GM23338 (cell line): Measurements from ENCODE around the gene SV2C. TPM values are rescaled to one million over a fixed set of nuclear protein-coding genes. Genes with fewer than 3 reads are reported as not detected.

Experiments
- ATAC-seq: fragments of 200-7000 bp; cut with Tn5 transposase; 3 replicates; pipeline ENCODE4 v1.9.1; 2020
- DNase-seq: peaks from one replicate; pipeline ENCODE4 v3.0.0-alpha.2; 2015; ENCODE audit warnings: low spot score
- H2AFZ ChIP-seq: fragments of 200-600 bp; sonication (generic); 2 replicates; pipeline ENCODE4 v1.8.0; 2016; ENCODE audit warnings: antibody characterized with exemption, mild to moderate bottlenecking, moderate library complexity
- H3F3A ChIP-seq: fragments of 200-600 bp; sonication (generic); replicated peaks from 2 replicates; pipeline ENCODE4 v1.8.0; 2017; ENCODE audit warnings: antibody characterized with exemption, mixed run types, low read depth
- H3K27ac ChIP-seq: fragments of 200-600 bp; sonication (generic); 2 replicates; pipeline ENCODE4 v1.6.1; 2016; ENCODE audit warnings: low read depth
- H3K27me3 ChIP-seq: fragments of 200-600 bp; sonication (generic); 2 replicates; pipeline ENCODE4 v1.8.0; 2016; ENCODE audit warnings: mild to moderate bottlenecking, mixed run types, moderate library complexity; ENCODE audit not compliant: insufficient read depth
- H3K36me3 ChIP-seq: fragments of 200-600 bp; sonication (generic); 2 replicates; pipeline ENCODE4 v1.8.0; 2016; ENCODE audit warnings: mild to moderate bottlenecking; ENCODE audit not compliant: insufficient read depth
- H3K4me1 ChIP-seq: fragments of 200-600 bp; sonication (generic); 2 replicates; pipeline ENCODE4 v1.8.0; 2016; ENCODE audit warnings: mild to moderate bottlenecking, moderate library complexity; ENCODE audit not compliant: insufficient read depth
- H3K4me2 ChIP-seq: fragments of 200-600 bp; sonication (generic); 2 replicates; pipeline ENCODE4 v1.7.1; 2017; ENCODE audit warnings: mixed run types
- H3K4me3 ChIP-seq: fragments of 200-600 bp; sonication (generic); 2 replicates; pipeline ENCODE4 v1.6.1; 2016; ENCODE audit warnings: mixed run types
- H3K79me2 ChIP-seq: fragments of 200-600 bp; sonication (generic); replicated peaks from 2 replicates; pipeline ENCODE4 v1.8.0; 2017; ENCODE audit warnings: mild to moderate bottlenecking; ENCODE audit not compliant: insufficient read depth
- H3K9me2 ChIP-seq: fragments of 200-600 bp; sonication (generic); 2 replicates; pipeline ENCODE4 v1.8.0; 2017; ENCODE audit not compliant: insufficient read depth
- H4K20me1 ChIP-seq: fragments of 200-600 bp; sonication (generic); replicated peaks from 2 replicates; pipeline ENCODE4 v1.8.0; 2017; ENCODE audit warnings: mild to moderate bottlenecking; ENCODE audit not compliant: insufficient read depth
- H3K27ac Mint-ChIP-seq: 2 replicates; pipeline ENCODE4 v1.8.0; 2020; ENCODE audit warnings: inconsistent platforms, mild to moderate bottlenecking, moderate library complexity, mixed read lengths
- H3K27me3 Mint-ChIP-seq: 3 replicates; pipeline ENCODE4 v1.8.0; 2022; ENCODE audit warnings: low read depth, mild to moderate bottlenecking, moderate library complexity, mixed read lengths, inconsistent platforms; ENCODE audit not compliant: insufficient read depth, poor library complexity
- H3K36me3 Mint-ChIP-seq: 3 replicates; pipeline ENCODE4 v1.8.0; 2021; ENCODE audit warnings: low read depth, mild to moderate bottlenecking, inconsistent platforms, moderate library complexity, mixed read lengths
- H3K4me1 Mint-ChIP-seq: 3 replicates; pipeline ENCODE4 v1.8.0; 2020; ENCODE audit warnings: mild to moderate bottlenecking, inconsistent platforms, mixed read lengths
- H3K4me3 Mint-ChIP-seq: 3 replicates; pipeline ENCODE4 v1.8.0; 2021; ENCODE audit warnings: moderate library complexity, mild to moderate bottlenecking, inconsistent platforms, mixed read lengths
- H3K9me3 Mint-ChIP-seq: 3 replicates; pipeline ENCODE4 v1.8.0; 2020; ENCODE audit warnings: moderate library complexity, mild to moderate bottlenecking, inconsistent platforms, mixed read lengths
- EZH2 ChIP-seq: fragments of 200-600 bp; sonication (generic); IDR thresholded peaks from one replicate; pipeline ENCODE4 v1.8.0; 2017; ENCODE audit warnings: antibody characterized with exemption, mild to moderate bottlenecking, low read depth; ENCODE audit not compliant: unreplicated experiment
- JUNB ChIP-seq: IDR thresholded peaks from one replicate; pipeline ENCODE4 v1.6.1; 2016; ENCODE audit warnings: antibody characterized with exemption; ENCODE audit not compliant: unreplicated experiment
- ZNF462 ChIP-seq: fragments of 250-450 bp; sonication (Bioruptor Pico); IDR thresholded peaks from 2 replicates; pipeline ENCODE4 v1.5.0; 2020; ENCODE audit warnings: mild to moderate bottlenecking, moderate library complexity
- polyA plus RNA-seq: library from polyadenylated mRNA; unstranded; fragments of >200 nt; fragmentation: Nextera tagmentation; extraction: Ambion mirVana; gene quantifications from 2 replicates; pipeline ENCODE4 v1.2.1, GENCODE V29; 2016
- total RNA-seq: library from RNA; depleted of rRNA; stranded (reverse); fragments of >200 nt; shearing (Covaris generic); gene quantifications from 2 replicates; pipeline ENCODE4 v1.2.3, GENCODE V29; 2014

Gene SV2C
- total and polyA plus RNA-seq, 2 experiments from 2014 or later = 0.05 to 0.07 TPM

GRCh38 chr5:76345582-76345981, 262.4 kb downstream of the SV2C start:
- H3K9me3 Mint-ChIP-seq = no peaks in the 10 kb centered on the region

More at GRCh38 chr5:76345582-76345981, 262.4 kb downstream of the SV2C start:
- no peaks in the 10 kb centered on the region for H3F3A ChIP-seq
- peaks cover 23% of the 10 kb centered on the region for H3K4me1 Mint-ChIP-seq
- ATAC-seq (no peak), DNase-seq (no peak)
- peaks cover 5% of the 10 kb centered on the region; the same call in 1 of the 2 replicates for H3K4me1 ChIP-seq
- H3K4me3 ChIP-seq = no peak overlapping the region
- no peaks in the 10 kb centered on the region for H3K79me2 ChIP-seq
- H3K36me3 Mint-ChIP-seq = no peaks in the 10 kb centered on the region
- H4K20me1 ChIP-seq = no peaks in the 10 kb centered on the region
- no peaks in the 10 kb centered on the region for H3K36me3 ChIP-seq
- peaks cover 2% of the 10 kb centered on the region for H3K27me3 Mint-ChIP-seq
- H3K27ac Mint-ChIP-seq = no peak overlapping the region
- H3K27me3 ChIP-seq = no peaks in the 10 kb centered on the region
- TF ChIP-seq JUNB (no peak), ZNF462 (CRISPR knock-in tag) (no peak), EZH2 (no peak)
- H3K27ac ChIP-seq = no peak overlapping the region
- no peak overlapping the region for H3K4me3 Mint-ChIP-seq
- H3K9me2 ChIP-seq = no peaks in the 10 kb centered on the region
- H2AFZ ChIP-seq = no peak overlapping the region
- H3K4me2 ChIP-seq = no peak overlapping the region
